GM18909 (cell line): ENCODE results near the gene TMEM98.
"Not testable (repeated sequence)": the region's sequence is repeated elsewhere in the genome, so short reads cannot be mapped to it uniquely, and the experiment has no call there.

Source experiments
- ATAC-seq: cut with Tn5 transposase; IDR thresholded peaks from one replicate; pipeline ENCODE4 v1.9.1; 2021; ENCODE audit warnings: mild to moderate bottlenecking; ENCODE audit not compliant: unreplicated experiment, poor library complexity

Gene TMEM98

GRCh38 chr17:32927724-32928585 is at the start of gene TMEM98:
TSS of gene TMEM98 (plus strand) at chr17:32928153. CDS start at chr17:32931529, 3,376 bp downstream.
- ATAC-seq = no peak

GRCh38 chr17:32878211-32878610 is 49.7 kb upstream of the TMEM98 start:
- no peak for ATAC-seq

GRCh38 chr17:32879134-32879533 is 48.8 kb upstream of the TMEM98 start:
- ATAC-seq = no peak

GRCh38 chr17:32880671-32881453 is 47.1 kb upstream of the TMEM98 start:
- no peak for ATAC-seq

- no peak for ATAC-seq
Observed at GRCh38 chr17:32882029-32882428, 45.9 kb upstream of the TMEM98 start.

- no peak for ATAC-seq
Observed at GRCh38 chr17:32882734-32883133, 45.2 kb upstream of the TMEM98 start.

- not testable (repeated sequence) for ATAC-seq
Observed at GRCh38 chr17:32886951-32887350, 41.0 kb upstream of the TMEM98 start.

GRCh38 chr17:32887410-32887809 is 40.5 kb upstream of the TMEM98 start:
- ATAC-seq = not testable (repeated sequence)

GRCh38 chr17:32894245-32894644 is 33.7 kb upstream of the TMEM98 start:
- no peak for ATAC-seq

- no peak for ATAC-seq
Observed at GRCh38 chr17:32896647-32897258, 31.2 kb upstream of the TMEM98 start.

- ATAC-seq = no peak
Observed at GRCh38 chr17:32899236-32900013, 28.5 kb upstream of the TMEM98 start.

- ATAC-seq = no peak
Observed at GRCh38 chr17:32901743-32902142, 26.2 kb upstream of the TMEM98 start.

GRCh38 chr17:32903774-32904673 is 23.9 kb upstream of the TMEM98 start:
- ATAC-seq = no peak

GRCh38 chr17:32904891-32905290 is 23.1 kb upstream of the TMEM98 start:
- no peak for ATAC-seq

GRCh38 chr17:32907583-32907982 is 20.4 kb upstream of the TMEM98 start:
- no peak for ATAC-seq

GRCh38 chr17:32909787-32910369 is 18.1 kb upstream of the TMEM98 start:
- peak; percentile 45 for ATAC-seq

GRCh38 chr17:32910769-32911168 is 17.2 kb upstream of the TMEM98 start:
- ATAC-seq = no peak

- ATAC-seq = no peak
Observed at GRCh38 chr17:32912218-32912897, 15.6 kb upstream of the TMEM98 start.
